Breast epithelium (tissue), 3 donors: Measurements from ENCODE around the gene CALCOCO2.

Experiments used
- POLR2A ChIP-seq: fragments of 450-650 bp; IDR thresholded peaks from one replicate; pipeline ENCODE4 v1.6.1; 2016; ENCODE audit warnings: antibody characterized with exemption, mild to moderate bottlenecking, moderate library complexity
- POLR2AphosphoS5 ChIP-seq, 3 donors: sonication (generic); formaldehyde crosslinking; IDR thresholded peaks; one replicate each; pipeline ENCODE4 v1.6.1; 2017; ENCODE audit warnings: antibody characterized with exemption in 3 of 3

DNA sequence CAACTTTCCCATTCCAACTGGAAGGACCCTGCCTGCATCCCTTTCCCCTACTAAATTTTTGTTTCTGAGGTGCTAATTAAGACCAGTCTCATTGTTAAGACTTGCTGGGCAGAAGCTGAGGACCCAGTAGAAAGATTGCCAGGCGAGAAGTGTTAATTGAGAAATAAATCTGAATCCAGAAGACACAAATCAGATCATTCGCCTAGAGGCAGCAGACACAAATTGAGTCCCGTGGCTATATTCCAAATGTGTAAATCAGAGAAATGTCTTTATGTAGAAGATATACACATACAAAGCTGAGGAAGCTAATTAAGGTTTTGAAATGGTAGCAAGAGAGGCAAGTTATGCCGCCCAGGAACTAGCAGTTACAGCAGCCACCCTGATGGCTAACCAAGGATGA is 29.6 kb downstream of the CALCOCO2 start:
- no peak for TF ChIP-seq POLR2A
- no peak for TF ChIP-seq POLR2AphosphoS5 (IDR thresholded peaks at IDR 0.05)
